Thymus (tissue), 11 donors: Measurements from ENCODE around the gene CASP6. TPM values are rescaled to one million over a fixed set of nuclear protein-coding genes. Genes with fewer than 3 reads are reported as not detected.
"Not testable (repeated sequence)": the region's sequence is repeated elsewhere in the genome, so short reads cannot be mapped to it uniquely, and the experiment has no call there.

Experiments used
- DNase-seq, 9 donors: peaks; one replicate each; pipeline ENCODE4 v3.0.0-alpha.2; 2013; ENCODE audit warnings: low spot score in 9 of 9, low read depth in 6 of 9, missing footprints in 1 of 9
- H3K27ac ChIP-seq, 2 donors: one replicate each; pipeline ENCODE4 v1.5.1; 2013; ENCODE audit warnings: control low read depth in 1 of 2, low read depth in 1 of 2, low read length in 1 of 2, mild to moderate bottlenecking in 1 of 2, moderate library complexity in 1 of 2
- H3K27me3 ChIP-seq, 2 donors: one replicate each; pipeline ENCODE4 v1.5.1; 2013; ENCODE audit warnings: low read length in 1 of 2; ENCODE audit not compliant: control insufficient read depth in 2 of 2, insufficient read depth in 1 of 2
- H3K36me3 ChIP-seq, 2 donors: one replicate each; pipeline ENCODE4 v1.5.1; 2013; ENCODE audit warnings: low read length in 1 of 2, mild to moderate bottlenecking in 1 of 2, moderate library complexity in 1 of 2; ENCODE audit not compliant: control insufficient read depth in 2 of 2, insufficient read depth in 2 of 2
- H3K4me1 ChIP-seq, 2 donors: one replicate each; pipeline ENCODE4 v1.5.1; 2013; ENCODE audit warnings: low read length in 2 of 2; ENCODE audit not compliant: control insufficient read depth in 2 of 2, insufficient read depth in 2 of 2
- H3K4me3 ChIP-seq, 2 donors: one replicate each; pipeline ENCODE4 v1.5.1; 2013; ENCODE audit warnings: low read length in 2 of 2, control low read depth in 1 of 2, mild to moderate bottlenecking in 1 of 2
- H3K9me3 ChIP-seq, 2 donors: one replicate each; pipeline ENCODE4 v1.5.1; 2013; ENCODE audit warnings: low read length in 1 of 2, mild to moderate bottlenecking in 1 of 2; ENCODE audit not compliant: control insufficient read depth in 2 of 2, insufficient read depth in 1 of 2
- WGBS: extraction: QIAGEN DNeasy Blood & Tissue Kit; methylation state at CpG from one replicate; pipeline ENCODE4 v1.1.7; 2013; 5-methylcytosine and 5-hydroxymethylcytosine counted together
- polyA plus RNA-seq: library from polyadenylated mRNA; stranded (reverse); fragments of 200-250 nt; gene quantifications from one replicate; pipeline ENCODE4 v1.2.3, GENCODE V29; 2013
- total RNA-seq: library from RNA; stranded (reverse); fragments of 120-200 nt; gene quantifications from one replicate; pipeline ENCODE4 v1.2.4, GENCODE V29; 2013
- donor health status: healthy.

The CASP6 gene
- total and polyA plus RNA-seq, 2 donors, result 18.7 to 24.6 TPM

DNA sequence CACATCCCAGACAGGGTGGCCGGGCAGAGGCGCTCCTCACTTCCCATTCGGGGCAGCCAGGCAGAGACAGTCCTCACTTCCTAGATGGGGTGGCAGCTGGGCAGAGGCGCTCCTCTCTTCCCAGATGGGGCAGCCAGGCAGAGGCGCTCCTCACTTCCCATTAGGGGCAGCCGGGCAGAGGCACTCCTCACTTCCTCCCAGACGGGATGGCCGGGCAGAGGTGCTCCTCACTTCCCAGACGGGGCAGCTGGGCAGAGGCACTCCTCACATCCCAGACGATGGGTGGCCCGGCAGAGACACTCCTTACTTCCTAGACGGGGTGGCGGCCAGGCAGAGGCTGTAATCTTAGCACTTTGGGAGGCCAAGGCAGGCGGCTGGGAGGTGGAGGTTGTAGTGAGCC, 24.3 kb downstream of the CASP6 start:
- over 99% methylated on average over 14 of the region's 14 CpGs for WGBS
- not testable (repeated sequence) for DNase-seq, H3K4me3 ChIP-seq, H3K36me3 ChIP-seq, H3K27ac ChIP-seq, H3K27me3 ChIP-seq, H3K9me3 ChIP-seq, H3K4me1 ChIP-seq

- H3K9me3 ChIP-seq, H3K4me3 ChIP-seq, H3K4me1 ChIP-seq, H3K36me3 ChIP-seq, DNase-seq, H3K27me3 ChIP-seq, H3K27ac ChIP-seq: not testable (repeated sequence)
- 97% methylated on average over 28 of the region's 28 CpGs for WGBS
These were observed 24.8 kb downstream of the CASP6 start for GRCh38 chr4:109678472-109678871.

- H3K36me3 ChIP-seq, result peaks cover 4 to 8% of the 10 kb centered on the region in 2 donors
- H3K9me3 ChIP-seq, result peaks cover 0 to 7% of the 10 kb centered on the region in 2 donors
- no peak overlapping the region for H3K27ac ChIP-seq
- 100% methylated on average over 1 of the region's 1 CpG for WGBS
- H3K4me3 ChIP-seq, result no peak overlapping the region
- no peaks in the 10 kb centered on the region for H3K27me3 ChIP-seq
- DNase-seq, result no peak
- no peaks in the 10 kb centered on the region for H3K4me1 ChIP-seq
These were observed 26.4 kb downstream of the CASP6 start for GRCh38 chr4:109676886-109677285.

DNA sequence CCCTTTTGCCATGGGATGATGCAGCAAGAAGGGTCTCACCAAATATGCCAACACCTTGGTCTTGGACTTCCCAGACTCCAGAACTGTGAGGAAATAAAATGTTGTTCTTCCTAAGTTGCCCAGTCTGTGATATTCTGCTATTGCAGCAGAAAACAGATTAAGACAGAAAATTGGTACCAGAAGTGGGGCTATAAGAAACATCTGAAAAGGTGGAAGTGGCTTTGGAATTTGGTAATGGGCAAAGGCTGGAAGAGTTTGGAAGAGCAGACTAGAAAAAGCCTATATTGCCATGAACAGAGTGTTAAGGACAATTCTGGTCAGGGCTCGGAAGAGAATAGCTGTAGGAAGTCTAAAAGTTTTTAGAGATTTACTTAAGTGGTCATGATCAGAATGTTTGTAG, 27.4 kb downstream of the CASP6 start:
- no peak overlapping the region for H3K4me3 ChIP-seq
- H3K27ac ChIP-seq, result no peak overlapping the region
- WGBS, result 94% methylated on average over 1 of the region's 1 CpG
- H3K9me3 ChIP-seq, result peaks cover 0 to 7% of the 10 kb centered on the region in 2 donors
- no peaks in the 10 kb centered on the region for H3K27me3 ChIP-seq
- no peaks in the 10 kb centered on the region for H3K4me1 ChIP-seq
- DNase-seq, result no peak
- peaks cover 4 to 6% of the 10 kb centered on the region in 2 donors for H3K36me3 ChIP-seq

DNA sequence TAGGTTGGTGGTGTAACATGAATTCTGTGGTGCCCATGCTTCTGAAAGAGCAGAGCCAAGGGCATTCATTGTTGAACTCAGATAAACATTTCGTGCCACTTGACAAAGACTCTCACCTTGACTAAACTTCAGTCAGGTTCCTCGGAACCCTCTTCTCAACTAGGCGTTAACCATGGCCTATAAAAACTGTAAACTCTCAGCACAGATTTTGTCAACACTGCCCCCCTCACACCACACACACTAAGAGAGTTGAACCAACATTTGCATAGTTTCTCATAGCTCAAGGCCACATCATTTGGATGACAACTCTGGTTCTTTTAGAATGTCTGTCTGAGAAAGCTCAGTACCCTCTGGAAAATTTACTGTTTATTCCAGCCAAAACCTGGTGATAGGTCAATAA, 28.1 kb downstream of the CASP6 start:
- DNase-seq, result no peak
- peaks cover 0 to 13% of the 10 kb centered on the region in 2 donors for H3K9me3 ChIP-seq
- 98% methylated on average over 3 of the region's 3 CpGs for WGBS

DNA sequence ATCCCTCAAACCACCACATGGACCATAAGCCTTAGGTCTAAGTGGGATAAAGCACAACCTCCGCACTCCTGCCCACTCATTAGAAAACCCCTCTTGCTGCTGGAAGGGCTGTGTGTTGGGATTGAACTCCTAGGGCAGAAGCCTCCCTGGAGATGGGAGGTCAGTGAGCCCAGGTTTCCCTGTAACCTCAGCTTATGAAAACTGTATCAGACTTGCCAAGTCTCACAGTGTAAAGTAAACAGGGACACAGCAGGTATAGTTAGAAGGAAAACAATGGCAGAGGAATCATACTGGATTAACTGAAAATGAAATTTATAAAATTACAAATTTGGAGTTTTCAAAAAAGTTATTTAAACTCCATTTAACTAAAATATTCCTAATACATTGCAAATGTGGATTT, 29.9 kb downstream of the CASP6 start:
- no peak for DNase-seq
- Histone ChIP-seq H3K36me3 (peaks cover under 1 to 4% of the 10 kb centered on the region in 2 donors), H3K27me3 (no peaks in the 10 kb centered on the region), H3K27ac (no peak overlapping the region), H3K9me3 (peaks cover 0 to 6% of the 10 kb centered on the region in 2 donors), H3K4me3 (no peak overlapping the region), H3K4me1 (no peaks in the 10 kb centered on the region)
- 98% methylated on average over 1 of the region's 1 CpG for WGBS

More for the DNA sequence above, 28.1 kb downstream of the CASP6 start:
- H3K4me3 ChIP-seq, result no peak overlapping the region
- H3K27me3 ChIP-seq, result no peaks in the 10 kb centered on the region
- no peak overlapping the region for H3K27ac ChIP-seq
- peaks cover 4 to 6% of the 10 kb centered on the region in 2 donors for H3K36me3 ChIP-seq
- no peaks in the 10 kb centered on the region for H3K4me1 ChIP-seq

DNA sequence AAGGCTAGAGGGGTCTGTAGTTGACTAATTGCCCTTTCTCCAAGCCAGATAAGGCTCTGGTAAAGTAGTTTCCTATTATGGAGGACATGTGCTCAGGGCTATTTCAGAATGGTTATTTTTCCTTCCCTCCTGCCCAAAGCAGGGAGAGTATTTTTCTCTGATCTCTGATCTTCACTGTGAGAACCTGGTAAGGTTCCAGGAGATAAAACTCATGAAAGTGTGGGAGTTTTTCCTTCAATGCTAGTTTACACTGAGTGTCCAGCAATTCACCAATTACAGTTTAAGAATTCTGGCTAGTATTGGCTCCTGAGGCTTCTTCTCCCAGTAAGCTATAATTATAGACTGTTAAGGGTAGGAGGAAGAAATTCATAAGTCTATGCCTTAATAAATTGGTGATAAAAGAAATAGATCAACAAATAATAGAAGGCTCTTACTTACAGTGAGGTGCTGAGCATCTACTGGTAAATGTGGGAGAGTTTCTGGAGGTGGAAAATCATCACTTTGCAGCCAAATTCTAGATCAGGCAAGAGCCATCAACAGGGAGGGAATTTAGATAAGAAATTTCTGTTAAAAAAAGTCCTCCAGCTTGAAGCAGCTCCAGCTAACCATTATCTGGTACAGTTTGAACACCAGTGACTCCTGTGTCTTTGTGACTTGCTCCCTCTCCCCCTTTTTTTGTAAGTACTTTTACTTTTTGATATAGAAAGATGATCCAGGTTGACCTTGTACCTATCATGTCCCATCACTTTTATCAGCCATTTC, 30.9 kb downstream of the CASP6 start:
- peaks cover 0 to 5% of the 10 kb centered on the region in 2 donors for H3K9me3 ChIP-seq
- H3K27me3 ChIP-seq, result no peaks in the 10 kb centered on the region
- H3K4me3 ChIP-seq, result no peak overlapping the region
- DNase-seq, result no peak
- no peaks in the 10 kb centered on the region for H3K4me1 ChIP-seq
- no peak overlapping the region for H3K27ac ChIP-seq
- peaks cover 0 to 4% of the 10 kb centered on the region in 2 donors for H3K36me3 ChIP-seq

DNA sequence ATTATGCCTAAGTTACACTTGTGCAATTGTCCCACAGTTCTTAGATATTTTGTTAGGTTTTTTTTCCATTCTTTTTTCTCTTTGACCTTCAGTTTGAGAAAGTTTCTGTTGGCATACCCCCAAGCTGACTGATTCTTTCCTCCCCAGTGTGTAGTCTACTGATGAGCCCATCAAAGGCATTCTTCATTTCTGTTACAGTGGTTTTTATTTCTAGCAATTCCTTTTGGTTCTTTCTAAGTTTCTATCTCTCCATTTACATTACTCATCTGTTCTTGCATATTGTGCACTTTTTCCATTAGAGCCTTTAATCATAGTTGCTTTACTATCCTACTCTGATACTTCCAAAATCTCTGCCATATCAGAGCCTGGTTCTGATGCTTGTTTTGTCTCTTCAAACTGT, 31.9 kb downstream of the CASP6 start:
- DNase-seq, result no peak
- Histone ChIP-seq H3K27ac (no peak overlapping the region), H3K27me3 (no peaks in the 10 kb centered on the region), H3K36me3 (peaks cover 0 to 4% of the 10 kb centered on the region in 2 donors), H3K9me3 (peaks cover 0 to 5% of the 10 kb centered on the region in 2 donors), H3K4me1 (no peaks in the 10 kb centered on the region), H3K4me3 (no peak overlapping the region)

DNA sequence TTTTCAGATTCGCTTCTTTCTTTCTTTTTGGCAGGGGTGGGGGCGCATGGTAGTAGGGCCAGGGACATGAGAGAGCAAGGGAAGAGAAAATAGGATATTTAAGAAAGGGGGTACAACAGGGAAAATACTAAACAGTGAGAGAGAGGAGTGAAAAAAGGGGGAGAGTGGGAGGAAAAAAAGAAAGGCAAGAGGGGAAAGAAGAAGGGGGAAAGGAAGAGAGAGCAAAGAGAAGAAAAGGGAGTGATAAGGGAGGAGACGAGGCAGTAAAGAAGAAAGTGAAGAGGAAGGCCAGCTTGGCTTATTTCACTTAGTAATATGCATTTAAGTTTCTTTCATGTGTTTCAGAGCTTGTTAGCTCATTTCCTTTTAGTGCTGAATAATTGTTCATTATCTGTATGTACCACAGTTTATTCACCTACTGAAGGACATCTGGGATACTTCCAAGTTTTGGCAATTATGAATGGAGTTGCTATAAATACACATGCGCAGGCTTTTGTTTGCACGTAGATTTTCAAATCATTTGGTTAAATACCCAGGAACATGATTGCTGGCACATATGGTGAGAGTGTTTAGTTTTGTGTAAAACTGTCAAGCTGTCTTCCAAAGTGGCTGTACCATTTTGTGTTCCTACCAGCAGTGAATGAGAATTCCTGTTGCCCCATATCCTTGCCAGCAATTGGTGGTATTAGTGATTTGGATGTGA, 37.3 kb downstream of the CASP6 start:
- Histone ChIP-seq H3K36me3 (peaks cover 12% of the 10 kb centered on the region in 2 donors), H3K27me3 (no peaks in the 10 kb centered on the region), H3K27ac (no peak overlapping the region), H3K4me1 (no peaks in the 10 kb centered on the region), H3K4me3 (no peak overlapping the region), H3K9me3 (peaks cover 0 to 5% of the 10 kb centered on the region in 2 donors)
- DNase-seq, result no peak
- WGBS, result 93% methylated on average over 5 of the region's 5 CpGs
